Thoracic aorta (tissue), 2 donors: ENCODE measurements around the gene CIPC. TPM values are rescaled to one million over a fixed set of nuclear protein-coding genes. Genes with fewer than 3 reads are reported as not detected.
A peak's percentile ranks its signal among the peaks of the same experiment; 100 is the strongest.

Experiments used
- ATAC-seq: fragments of 150-250 bp; one replicate; pipeline ENCODE4 v1.8.0; 2017; ENCODE audit warnings: low read depth; ENCODE audit not compliant: insufficient number of reproducible peaks, low FRiP score
- DNase-seq: peaks from one replicate; pipeline ENCODE4 v3.0.0-alpha.2; 2020; ENCODE audit warnings: low spot score
- H3K27ac ChIP-seq, 2 donors: fragments of 200-600 bp; sonication (generic); 1 replicate in 1 of 2; 2 replicates in 1 of 2; pipeline ENCODE4 v1.5.1; 2016; ENCODE audit warnings: mild to moderate bottlenecking in 2 of 2, moderate library complexity in 2 of 2
- H3K27me3 ChIP-seq: fragments of 200-600 bp; sonication (generic); replicated peaks from 2 replicates; pipeline ENCODE4 v1.6.0; 2016; ENCODE audit warnings: mild to moderate bottlenecking; ENCODE audit not compliant: insufficient read depth
- H3K36me3 ChIP-seq: fragments of 200-600 bp; sonication (generic); one replicate; pipeline ENCODE4 v1.5.1; 2016
- H3K4me1 ChIP-seq, 2 donors: fragments of 200-600 bp; sonication (generic); 1 replicate in 1 of 2; 2 replicates in 1 of 2; pipeline versions ENCODE4 v1.5.1 to v1.6.0; 2016; ENCODE audit warnings: low read depth in 2 of 2, mild to moderate bottlenecking in 1 of 2; ENCODE audit not compliant: control insufficient read depth in 1 of 2
- H3K4me3 ChIP-seq: fragments of 200-600 bp; sonication (generic); 2 replicates; pipeline ENCODE4 v1.5.1; 2016; ENCODE audit warnings: mild to moderate bottlenecking
- H3K9me3 ChIP-seq: fragments of 200-600 bp; sonication (generic); 2 replicates; pipeline ENCODE4 v1.5.1; 2016
- total RNA-seq, 2 donors: library from RNA; depleted of rRNA; stranded (reverse); fragments of >200 nt; gene quantifications; one replicate each; pipeline versions ENCODE4 v1.1.0 to v1.2.3, GENCODE V29; 2016
- TF ChIP-seq, protein P1 (sequence below): fragments of 200-600 bp; sonication (generic); IDR thresholded peaks from one replicate; pipeline ENCODE4 v1.5.1; 2019; ENCODE audit warnings: antibody characterized with exemption

The CIPC gene
- total RNA-seq, 2 donors from 2014 or later, result 38.3 to 44.4 TPM

DNA sequence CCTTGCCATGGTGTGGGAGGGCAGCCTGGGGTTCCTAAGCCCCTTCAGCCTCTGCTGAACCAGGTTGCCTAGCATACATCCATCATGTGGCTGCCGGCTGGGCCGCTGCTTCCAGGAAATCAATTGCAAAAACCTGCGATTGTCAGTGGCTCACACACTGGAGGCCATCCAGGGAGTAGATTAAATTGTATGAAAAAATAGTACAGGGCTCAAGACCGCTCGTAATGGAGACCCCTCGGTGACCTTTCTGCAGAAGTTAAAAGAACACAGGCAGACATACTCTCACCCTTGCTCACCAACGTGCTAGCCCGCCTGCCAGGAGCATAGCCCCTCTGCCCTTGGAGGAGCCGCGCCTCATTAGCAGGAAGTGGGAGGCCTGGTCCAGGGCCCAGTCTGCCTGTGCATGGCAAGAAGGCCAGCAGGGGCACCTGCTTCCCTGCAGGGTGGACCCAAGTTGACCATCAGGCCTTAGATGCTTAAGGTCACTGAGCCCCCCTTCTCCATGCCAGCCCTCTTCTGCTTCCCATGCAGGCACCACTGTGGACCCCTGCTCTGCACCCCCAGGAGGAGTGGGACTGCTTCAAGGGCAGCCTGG is 31.4 kb upstream of the CIPC start:
- Histone ChIP-seq H3K27me3 (no peaks in the 10 kb centered on the region), H3K9me3 (no peaks in the 10 kb centered on the region), H3K4me3 (no peak overlapping the region), H3K36me3 (no peaks in the 10 kb centered on the region), H3K4me1 (no peaks in the 10 kb centered on the region), H3K27ac (no peak overlapping the region)
- TF ChIP-seq, protein P1, sequence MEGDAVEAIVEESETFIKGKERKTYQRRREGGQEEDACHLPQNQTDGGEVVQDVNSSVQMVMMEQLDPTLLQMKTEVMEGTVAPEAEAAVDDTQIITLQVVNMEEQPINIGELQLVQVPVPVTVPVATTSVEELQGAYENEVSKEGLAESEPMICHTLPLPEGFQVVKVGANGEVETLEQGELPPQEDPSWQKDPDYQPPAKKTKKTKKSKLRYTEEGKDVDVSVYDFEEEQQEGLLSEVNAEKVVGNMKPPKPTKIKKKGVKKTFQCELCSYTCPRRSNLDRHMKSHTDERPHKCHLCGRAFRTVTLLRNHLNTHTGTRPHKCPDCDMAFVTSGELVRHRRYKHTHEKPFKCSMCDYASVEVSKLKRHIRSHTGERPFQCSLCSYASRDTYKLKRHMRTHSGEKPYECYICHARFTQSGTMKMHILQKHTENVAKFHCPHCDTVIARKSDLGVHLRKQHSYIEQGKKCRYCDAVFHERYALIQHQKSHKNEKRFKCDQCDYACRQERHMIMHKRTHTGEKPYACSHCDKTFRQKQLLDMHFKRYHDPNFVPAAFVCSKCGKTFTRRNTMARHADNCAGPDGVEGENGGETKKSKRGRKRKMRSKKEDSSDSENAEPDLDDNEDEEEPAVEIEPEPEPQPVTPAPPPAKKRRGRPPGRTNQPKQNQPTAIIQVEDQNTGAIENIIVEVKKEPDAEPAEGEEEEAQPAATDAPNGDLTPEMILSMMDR, result no peak
- DNase-seq, result no peak
- ATAC-seq, result no peak

DNA sequence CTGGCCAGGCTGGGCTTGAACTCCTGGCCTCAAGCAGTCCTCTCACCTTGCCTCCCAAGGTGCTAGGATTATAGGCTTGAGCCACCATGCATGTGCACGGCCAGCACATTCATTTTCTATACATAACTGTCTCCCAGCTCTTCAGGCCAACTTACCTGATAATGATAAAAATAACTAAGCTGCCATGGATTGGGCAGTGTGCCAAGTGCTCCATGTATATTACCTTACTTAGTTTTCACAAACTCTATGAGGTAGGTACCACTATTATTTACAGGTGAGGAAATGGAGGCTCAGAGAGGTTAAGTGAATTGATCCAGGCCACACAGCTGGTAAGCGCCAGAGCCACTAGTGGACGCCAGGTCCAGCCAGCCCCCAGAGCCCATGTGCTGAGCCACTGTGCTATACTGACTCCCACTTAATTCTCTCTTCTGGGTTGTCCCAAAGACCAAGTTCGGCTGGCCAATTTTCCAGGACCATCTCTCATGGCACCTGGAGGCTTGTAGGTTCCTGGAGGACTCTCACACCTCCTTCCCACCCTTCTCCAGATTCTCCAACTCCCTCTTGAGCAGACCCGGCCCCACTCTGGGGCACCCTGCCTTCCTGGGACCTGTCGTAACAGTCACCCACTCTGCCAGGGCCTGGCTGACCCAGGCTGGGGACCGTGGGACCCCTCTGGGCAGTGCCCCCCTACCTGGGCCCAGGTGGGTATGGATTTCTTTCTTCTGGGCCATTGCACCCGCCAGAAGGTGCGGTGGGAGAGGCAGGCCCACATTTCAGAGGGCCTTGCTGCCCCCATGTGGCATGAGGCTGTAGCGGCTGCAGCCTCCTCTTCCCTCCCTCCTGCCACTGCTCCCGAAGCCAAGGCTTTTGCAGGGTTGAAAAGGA is 30.2 kb upstream of the CIPC start:
- no peaks in the 10 kb centered on the region for H3K4me1 ChIP-seq
- DNase-seq, result no peak
- no peaks in the 10 kb centered on the region for H3K9me3 ChIP-seq
- H3K27me3 ChIP-seq, result no peaks in the 10 kb centered on the region
- no peaks in the 10 kb centered on the region for H3K36me3 ChIP-seq
- peak; percentile 37 for ATAC-seq
- no peak overlapping the region for H3K4me3 ChIP-seq
- TF ChIP-seq, protein P1, result peak; percentile 83
- no peak overlapping the region for H3K27ac ChIP-seq

DNA sequence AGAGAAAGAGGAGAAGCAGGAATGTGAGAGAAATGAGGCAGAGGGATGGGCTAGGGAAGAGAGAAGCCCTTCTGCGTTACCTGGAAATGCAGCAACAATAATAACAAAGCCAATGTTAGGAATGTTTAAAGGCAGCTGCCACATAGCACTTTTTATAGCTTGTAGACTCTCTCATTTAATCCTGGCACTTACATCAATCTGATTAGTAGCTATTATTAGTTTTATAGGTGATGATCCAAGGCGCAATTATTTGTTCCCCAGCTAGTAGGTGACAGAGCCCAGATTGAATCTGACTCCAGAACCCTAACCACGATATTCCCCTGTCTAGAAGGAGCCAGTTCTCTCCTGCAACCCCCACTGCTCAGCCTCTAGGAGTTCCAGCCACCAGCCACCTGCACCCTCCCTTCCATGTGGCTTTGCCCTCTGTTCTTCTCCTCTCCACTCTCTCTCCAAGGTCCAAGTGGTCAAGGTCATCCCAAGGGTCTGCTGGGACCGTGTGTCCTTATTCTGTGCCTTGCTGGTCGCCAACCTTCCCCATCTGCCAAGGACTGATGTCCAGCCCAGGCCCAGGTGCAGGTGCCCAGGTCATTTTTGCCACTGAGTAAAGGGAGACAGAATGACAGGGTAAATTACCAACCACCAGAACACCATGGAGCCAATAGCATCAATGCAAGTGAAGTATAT is 29.4 kb upstream of the CIPC start:
- DNase-seq (no peak), ATAC-seq (no peak)
- no peaks in the 10 kb centered on the region for H3K9me3 ChIP-seq
- no peaks in the 10 kb centered on the region for H3K36me3 ChIP-seq
- H3K27ac ChIP-seq, result no peak overlapping the region
- H3K4me3 ChIP-seq, result no peak overlapping the region
- H3K27me3 ChIP-seq, result no peaks in the 10 kb centered on the region
- no peaks in the 10 kb centered on the region for H3K4me1 ChIP-seq
- TF ChIP-seq, protein P1, result no peak

DNA sequence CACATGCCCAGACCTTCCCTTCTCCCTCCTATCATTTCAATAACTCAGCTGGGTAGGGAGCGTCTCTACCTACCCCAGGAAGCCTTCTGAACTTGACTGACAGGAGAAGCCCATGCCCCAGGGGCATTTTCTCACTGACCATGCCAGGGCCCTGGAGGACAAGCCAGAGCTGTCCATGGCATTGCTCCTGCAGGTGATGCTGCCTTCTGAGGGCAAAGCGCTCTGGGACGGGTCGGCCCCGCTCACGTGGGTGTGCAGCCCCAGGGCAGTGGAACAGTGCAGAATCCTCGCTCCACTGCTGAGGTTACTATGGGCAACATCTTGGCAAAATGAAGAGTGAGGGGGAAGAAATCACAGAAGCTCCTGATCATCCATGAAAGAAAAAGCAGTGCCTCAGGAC is 28.5 kb upstream of the CIPC start:
- Histone ChIP-seq H3K27ac (no peak overlapping the region), H3K36me3 (no peaks in the 10 kb centered on the region), H3K9me3 (no peaks in the 10 kb centered on the region), H3K27me3 (no peaks in the 10 kb centered on the region), H3K4me1 (no peaks in the 10 kb centered on the region), H3K4me3 (no peak overlapping the region)
- DNase-seq (no peak), ATAC-seq (no peak)
- TF ChIP-seq, protein P1, result no peak

DNA sequence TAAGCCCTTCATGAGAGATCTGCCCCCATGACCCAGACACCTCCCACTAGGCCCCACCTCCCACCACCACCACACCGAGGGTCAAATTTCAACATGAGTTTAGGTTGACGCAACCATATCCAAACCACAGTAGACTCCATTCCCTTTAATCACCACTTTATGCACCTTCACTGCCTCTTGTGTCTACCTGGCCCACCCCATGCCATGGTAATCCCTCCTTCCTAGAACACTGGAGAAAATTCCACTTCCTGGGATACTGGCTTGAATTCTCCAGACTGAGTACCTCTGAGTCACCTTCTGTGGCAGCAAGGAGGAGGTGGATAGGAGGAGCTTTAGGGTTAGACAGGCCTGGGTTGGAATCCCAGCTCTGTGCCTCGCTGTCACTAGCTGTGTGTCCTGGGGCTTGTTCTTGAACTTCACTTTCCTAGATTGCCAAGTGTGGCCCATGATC is 26.1 kb upstream of the CIPC start:
- no peaks in the 10 kb centered on the region for H3K9me3 ChIP-seq
- DNase-seq, result no peak
- H3K4me3 ChIP-seq, result no peak overlapping the region
- TF ChIP-seq, protein P1, result no peak
- H3K4me1 ChIP-seq, result peaks cover 4 to 14% of the 10 kb centered on the region in 2 donors
- no peaks in the 10 kb centered on the region for H3K27me3 ChIP-seq
- no peaks in the 10 kb centered on the region for H3K36me3 ChIP-seq
- ATAC-seq, result no peak
- no peak overlapping the region for H3K27ac ChIP-seq
